Neural progenitor cell (in vitro differentiated cells): ENCODE data around the gene DCTN2. TPM values are rescaled to one million over a fixed set of nuclear protein-coding genes. Genes with fewer than 3 reads are reported as not detected.
"Not testable (repeated sequence)": the region's sequence is repeated elsewhere in the genome, so short reads cannot be mapped to it uniquely, and the experiment has no call there.

Source experiments
- DNase-seq: peaks from one replicate; pipeline ENCODE4 v3.0.0-alpha.2; 2016; ENCODE audit warnings: low spot score
- H2AFZ ChIP-seq: fragments of 200-600 bp; sonication (generic); replicated peaks from 2 replicates; pipeline ENCODE4 v1.6.1; 2016; ENCODE audit warnings: antibody characterized with exemption
- H3F3A ChIP-seq: fragments of 200-600 bp; sonication (generic); 2 replicates; pipeline ENCODE4 v1.6.1; 2016; ENCODE audit warnings: antibody characterized with exemption, low read depth
- H3K27ac ChIP-seq: fragments of 200-600 bp; sonication (generic); 2 replicates; pipeline ENCODE4 v1.5.1; 2016; ENCODE audit warnings: mild to moderate bottlenecking
- H3K27me3 ChIP-seq: fragments of 200-600 bp; sonication (generic); 2 replicates; pipeline ENCODE4 v1.6.1; 2016; ENCODE audit warnings: mild to moderate bottlenecking, moderate library complexity
- H3K36me3 ChIP-seq: fragments of 200-600 bp; sonication (generic); 2 replicates; pipeline ENCODE4 v1.5.1; 2016
- H3K4me1 ChIP-seq: fragments of 200-600 bp; sonication (generic); 2 replicates; pipeline ENCODE4 v1.6.1; 2016; ENCODE audit warnings: mixed run types
- H3K4me2 ChIP-seq: fragments of 200-600 bp; sonication (generic); 2 replicates; pipeline ENCODE4 v1.6.1; 2016
- H3K4me3 ChIP-seq: fragments of 200-600 bp; sonication (generic); 2 replicates; pipeline ENCODE4 v1.5.1; 2016
- H3K79me2 ChIP-seq: fragments of 200-600 bp; sonication (generic); 2 replicates; pipeline ENCODE4 v1.6.1; 2016; ENCODE audit warnings: low read depth
- H3K9ac ChIP-seq: fragments of 200-600 bp; sonication (generic); 2 replicates; pipeline ENCODE4 v1.6.1; 2016
- H3K9me3 ChIP-seq: fragments of 200-600 bp; sonication (generic); 2 replicates; pipeline ENCODE4 v1.5.1; 2016; ENCODE audit warnings: low read depth
- H4K20me1 ChIP-seq: fragments of 200-600 bp; sonication (generic); 2 replicates; pipeline ENCODE4 v1.6.1; 2016; ENCODE audit warnings: low read depth
- H3K27ac Mint-ChIP-seq: 3 replicates; pipeline ENCODE4 v1.8.0; 2021; ENCODE audit warnings: mixed read lengths
- H3K27me3 Mint-ChIP-seq: 2 replicates; pipeline ENCODE4 v1.8.0; 2022; ENCODE audit warnings: low read depth, mild to moderate bottlenecking, inconsistent platforms, moderate library complexity, mixed read lengths; ENCODE audit not compliant: insufficient read depth
- H3K36me3 Mint-ChIP-seq: 3 replicates; pipeline ENCODE4 v1.8.0; 2021; ENCODE audit warnings: mixed read lengths
- H3K4me1 Mint-ChIP-seq: 3 replicates; pipeline ENCODE4 v1.8.0; 2021; ENCODE audit warnings: mixed read lengths
- H3K4me3 Mint-ChIP-seq: 3 replicates; pipeline ENCODE4 v1.8.0; 2021; ENCODE audit warnings: mild to moderate bottlenecking, moderate library complexity, mixed read lengths
- H3K9me3 Mint-ChIP-seq: 3 replicates; pipeline ENCODE4 v1.8.0; 2020; ENCODE audit warnings: mixed read lengths
- EZH2 ChIP-seq: fragments of 200-600 bp; sonication (generic); IDR thresholded peaks from 2 replicates; pipeline ENCODE4 v1.6.1; 2017; ENCODE audit warnings: antibody characterized with exemption, mild to moderate bottlenecking, moderate library complexity
- EZH2phosphoT487 ChIP-seq: fragments of 200-600 bp; sonication (generic); IDR thresholded peaks from 2 replicates; pipeline ENCODE4 v1.6.1; 2017; ENCODE audit warnings: antibody characterized with exemption
- total RNA-seq: library from RNA; depleted of rRNA; stranded (reverse); fragments of >200 nt; gene quantifications from 2 replicates; pipeline ENCODE4 v1.2.3, GENCODE V29; 2015; ENCODE audit warnings: low replicate concordance
- TF ChIP-seq, protein P1 (sequence below): fragments of 200-600 bp; sonication (generic); IDR thresholded peaks from 2 replicates; pipeline ENCODE4 v1.5.1; 2017; ENCODE audit warnings: antibody characterized with exemption, mild to moderate bottlenecking

The DCTN2 gene
- total RNA-seq, 1 donor from 2014 or later = 147 TPM

DNA sequence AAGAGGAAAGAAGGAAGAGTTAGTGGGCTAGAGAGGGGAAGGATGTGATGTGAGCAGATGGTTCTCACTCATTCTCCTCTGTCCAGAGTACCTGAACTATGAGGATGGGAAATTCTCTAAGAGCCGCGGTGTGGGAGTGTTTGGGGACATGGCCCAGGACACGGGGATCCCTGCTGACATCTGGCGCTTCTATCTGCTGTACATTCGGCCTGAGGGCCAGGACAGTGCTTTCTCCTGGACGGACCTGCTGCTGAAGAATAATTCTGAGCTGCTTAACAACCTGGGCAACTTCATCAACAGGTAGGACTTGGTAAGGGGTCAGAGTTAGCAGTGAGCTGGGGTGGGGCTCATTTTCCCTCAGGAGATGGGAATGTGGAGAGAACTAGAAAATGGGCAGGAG, 34.3 kb downstream of the DCTN2 start:
- no peak overlapping the region for H3K4me3 Mint-ChIP-seq
- no peak overlapping the region for H2AFZ ChIP-seq
- H4K20me1 ChIP-seq = no peaks in the 10 kb centered on the region
- peaks cover 52% of the 10 kb centered on the region for H3K36me3 Mint-ChIP-seq
- H3K9me3 Mint-ChIP-seq = no peaks in the 10 kb centered on the region
- H3K4me2 ChIP-seq = no peak overlapping the region
- H3K9ac ChIP-seq = no peak overlapping the region
- H3K27ac ChIP-seq = no peak overlapping the region
- H3K4me3 ChIP-seq = no peak overlapping the region
- H3K27me3 Mint-ChIP-seq = no peaks in the 10 kb centered on the region
- H3K27ac Mint-ChIP-seq = no peak overlapping the region
- H3K4me1 ChIP-seq = no peaks in the 10 kb centered on the region
- H3K79me2 ChIP-seq = no peaks in the 10 kb centered on the region
- H3K4me1 Mint-ChIP-seq = peaks cover 2% of the 10 kb centered on the region
- H3K9me3 ChIP-seq = no peaks in the 10 kb centered on the region
- peaks cover 14% of the 10 kb centered on the region for H3K36me3 ChIP-seq
- DNase-seq = no peak
- H3F3A ChIP-seq = peaks cover 4% of the 10 kb centered on the region
- no peaks in the 10 kb centered on the region for H3K27me3 ChIP-seq
- TF ChIP-seq EZH2phosphoT487 = no peak
- TF ChIP-seq, protein P1, sequence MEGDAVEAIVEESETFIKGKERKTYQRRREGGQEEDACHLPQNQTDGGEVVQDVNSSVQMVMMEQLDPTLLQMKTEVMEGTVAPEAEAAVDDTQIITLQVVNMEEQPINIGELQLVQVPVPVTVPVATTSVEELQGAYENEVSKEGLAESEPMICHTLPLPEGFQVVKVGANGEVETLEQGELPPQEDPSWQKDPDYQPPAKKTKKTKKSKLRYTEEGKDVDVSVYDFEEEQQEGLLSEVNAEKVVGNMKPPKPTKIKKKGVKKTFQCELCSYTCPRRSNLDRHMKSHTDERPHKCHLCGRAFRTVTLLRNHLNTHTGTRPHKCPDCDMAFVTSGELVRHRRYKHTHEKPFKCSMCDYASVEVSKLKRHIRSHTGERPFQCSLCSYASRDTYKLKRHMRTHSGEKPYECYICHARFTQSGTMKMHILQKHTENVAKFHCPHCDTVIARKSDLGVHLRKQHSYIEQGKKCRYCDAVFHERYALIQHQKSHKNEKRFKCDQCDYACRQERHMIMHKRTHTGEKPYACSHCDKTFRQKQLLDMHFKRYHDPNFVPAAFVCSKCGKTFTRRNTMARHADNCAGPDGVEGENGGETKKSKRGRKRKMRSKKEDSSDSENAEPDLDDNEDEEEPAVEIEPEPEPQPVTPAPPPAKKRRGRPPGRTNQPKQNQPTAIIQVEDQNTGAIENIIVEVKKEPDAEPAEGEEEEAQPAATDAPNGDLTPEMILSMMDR = no peak
- TF ChIP-seq EZH2 = no peak

DNA sequence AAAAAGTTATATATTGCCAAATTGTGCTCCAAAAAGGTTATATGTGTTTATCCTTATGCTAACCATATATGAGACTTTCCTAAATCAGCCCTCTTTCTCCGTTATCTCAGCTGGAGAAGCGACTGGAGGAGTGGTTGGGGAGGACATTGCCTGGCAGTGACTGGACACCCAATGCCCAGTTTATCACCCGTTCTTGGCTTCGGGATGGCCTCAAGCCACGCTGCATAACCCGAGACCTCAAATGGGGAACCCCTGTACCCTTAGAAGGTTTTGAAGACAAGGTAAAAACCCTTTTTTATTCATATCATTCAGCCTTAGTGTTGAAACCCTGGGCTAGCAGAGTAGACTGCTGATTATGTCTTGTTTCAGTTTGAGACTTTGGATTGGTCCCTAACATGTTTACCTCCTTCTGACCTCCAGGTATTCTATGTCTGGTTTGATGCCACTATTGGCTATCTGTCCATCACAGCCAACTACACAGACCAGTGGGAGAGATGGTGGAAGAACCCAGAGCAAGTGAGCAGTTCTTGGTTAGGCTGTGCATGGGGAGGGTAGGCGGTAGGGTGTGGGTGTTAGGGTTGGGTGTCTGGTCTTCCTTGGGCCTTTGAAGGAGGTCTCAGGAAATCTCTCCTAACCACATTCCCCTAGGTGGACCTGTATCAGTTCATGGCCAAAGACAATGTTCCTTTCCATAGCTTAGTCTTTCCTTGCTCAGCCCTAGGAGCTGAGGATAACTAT, 35.2 kb downstream of the DCTN2 start:
- Histone ChIP-seq H4K20me1 (no peaks in the 10 kb centered on the region), H3K4me2 (no peak overlapping the region), H3K9me3 (no peaks in the 10 kb centered on the region), H3F3A (peaks cover under 1% of the 10 kb centered on the region), H3K36me3 (peaks cover 14% of the 10 kb centered on the region), H3K4me1 (no peaks in the 10 kb centered on the region), H3K79me2 (no peaks in the 10 kb centered on the region), H3K4me3 (no peak overlapping the region), H3K27me3 (no peaks in the 10 kb centered on the region), H3K27ac (no peak overlapping the region), H2AFZ (no peak overlapping the region), H3K9ac (no peak overlapping the region)
- TF ChIP-seq EZH2 (no peak), EZH2phosphoT487 (no peak)
- TF ChIP-seq, protein P1 = no peak
- Mint-ChIP-seq H3K36me3 (peaks cover 43% of the 10 kb centered on the region), H3K27me3 (no peaks in the 10 kb centered on the region), H3K4me1 (no peaks in the 10 kb centered on the region), H3K27ac (no peak overlapping the region), H3K4me3 (no peak overlapping the region), H3K9me3 (no peaks in the 10 kb centered on the region)
- DNase-seq = no peak

DNA sequence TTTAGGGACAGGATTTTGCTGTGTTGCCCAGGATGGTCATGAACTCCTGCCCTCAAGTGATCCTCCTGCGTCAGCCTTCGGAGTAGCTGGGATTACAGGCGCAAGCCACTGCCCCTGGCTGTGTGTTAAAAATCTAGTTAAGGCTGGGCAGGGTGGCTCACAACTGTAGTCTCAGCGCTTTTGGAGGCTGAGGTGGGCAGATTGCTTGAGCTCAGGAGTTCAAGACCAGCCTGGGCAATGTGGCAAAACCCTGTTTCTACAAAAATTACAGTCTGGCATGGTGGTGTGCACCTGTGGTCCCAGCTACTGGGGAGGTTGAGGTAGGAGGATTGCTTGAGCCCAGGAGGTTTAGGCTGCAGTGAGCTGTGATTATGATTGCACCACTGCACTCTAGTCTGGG, 35.8 kb downstream of the DCTN2 start:
- Histone ChIP-seq H2AFZ (no peak overlapping the region), H3K36me3 (peaks cover 14% of the 10 kb centered on the region), H3K9me3 (no peaks in the 10 kb centered on the region), H3K79me2 (no peaks in the 10 kb centered on the region), H3K27ac (no peak overlapping the region), H3K4me1 (no peaks in the 10 kb centered on the region), H3K9ac (no peak overlapping the region), H4K20me1 (no peaks in the 10 kb centered on the region), H3K27me3 (no peaks in the 10 kb centered on the region), H3F3A (no peaks in the 10 kb centered on the region), H3K4me2 (no peak overlapping the region), H3K4me3 (no peak overlapping the region)
- Mint-ChIP-seq H3K4me3 (no peak overlapping the region), H3K27ac (no peak overlapping the region), H3K4me1 (no peaks in the 10 kb centered on the region), H3K27me3 (no peaks in the 10 kb centered on the region), H3K36me3 (peaks cover 42% of the 10 kb centered on the region), H3K9me3 (no peaks in the 10 kb centered on the region)
- TF ChIP-seq EZH2phosphoT487 (no peak), EZH2 (no peak)
- TF ChIP-seq, protein P1 = no peak
- no peak for DNase-seq

DNA sequence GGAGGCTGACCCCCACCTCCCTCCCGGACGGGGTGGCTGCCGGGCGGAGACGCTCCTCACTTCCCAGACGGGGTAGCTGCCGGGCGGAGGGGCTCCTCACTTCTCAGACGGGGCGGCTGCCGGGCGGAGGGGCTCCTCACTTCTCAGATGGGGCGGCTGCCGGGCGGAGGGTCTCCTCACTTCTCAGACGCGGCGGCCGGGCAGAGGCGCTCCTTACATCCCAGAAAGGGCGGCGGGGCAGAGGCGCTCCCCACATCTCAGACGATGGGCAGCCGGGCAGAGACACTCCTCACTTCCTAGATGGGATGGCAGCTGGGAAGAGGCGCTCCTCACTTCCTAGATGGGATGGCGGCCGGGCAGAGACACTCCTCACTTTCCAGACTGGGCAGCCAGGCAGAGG, 39.2 kb downstream of the DCTN2 start:
- DNase-seq, H3K9me3 Mint-ChIP-seq, H3K27me3 ChIP-seq, H3K4me2 ChIP-seq, H3K27me3 Mint-ChIP-seq, H2AFZ ChIP-seq, H3K79me2 ChIP-seq, H3K27ac Mint-ChIP-seq, H3K4me3 ChIP-seq, H3K4me1 Mint-ChIP-seq, H3K4me1 ChIP-seq, H3K9me3 ChIP-seq, H3F3A ChIP-seq, H3K27ac ChIP-seq, H3K9ac ChIP-seq, H4K20me1 ChIP-seq, H3K4me3 Mint-ChIP-seq: not testable (repeated sequence)
- peaks cover 45% of the 10 kb centered on the region for H3K36me3 Mint-ChIP-seq
- peaks cover 11% of the 10 kb centered on the region for H3K36me3 ChIP-seq

DNA sequence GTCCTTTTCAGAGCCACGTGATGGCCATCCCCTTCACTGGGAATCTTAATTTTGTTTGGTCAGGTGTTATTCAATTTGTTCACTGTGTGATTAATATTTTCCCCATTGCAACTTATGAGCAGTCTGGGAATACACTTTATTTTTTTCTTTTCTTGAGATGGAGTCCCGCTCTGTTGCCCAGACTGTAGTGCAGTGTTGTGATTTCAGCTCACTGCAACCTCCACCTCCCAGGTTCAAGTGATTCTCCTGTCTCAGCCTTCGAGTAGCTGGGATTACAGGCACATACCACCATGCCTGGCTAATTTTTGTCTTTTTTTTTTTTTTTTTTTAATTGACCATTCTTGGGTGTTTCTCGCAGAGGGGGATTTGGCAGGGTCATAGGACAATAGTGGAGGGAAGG, 40.5 kb downstream of the DCTN2 start:
- H3K27me3 Mint-ChIP-seq, H4K20me1 ChIP-seq, H3K9me3 Mint-ChIP-seq, H3K27ac ChIP-seq, H3K4me3 ChIP-seq, H3K79me2 ChIP-seq, H3K27ac Mint-ChIP-seq, H3K36me3 ChIP-seq, H3K9me3 ChIP-seq, H3K9ac ChIP-seq, H3K4me1 Mint-ChIP-seq, H3K4me2 ChIP-seq, H3K4me1 ChIP-seq, H3K27me3 ChIP-seq, DNase-seq, H2AFZ ChIP-seq, H3F3A ChIP-seq, H3K4me3 Mint-ChIP-seq: not testable (repeated sequence)
- H3K36me3 Mint-ChIP-seq = peaks cover 40% of the 10 kb centered on the region
